ENCODE data around the gene EFCAB12. TPM values are rescaled to one million over a fixed set of nuclear protein-coding genes. Genes with fewer than 3 reads are reported as not detected.

The EFCAB12 gene
- total and polyA plus RNA-seq, 2 of the 4 experiments (the other 2 are of a cell fraction) = under 0.01 to 0.17 TPM

GRCh38 chr3:129365296-129366136 is 62.9 kb downstream of the EFCAB12 start:
- Histone ChIP-seq H3K9me3 (ENCODE audit: control insufficient read depth, insufficient read depth, low read length) (no peaks in the 10 kb centered on the region), H3K79me1 (ENCODE audit: low read depth in 1 of 2, low read length in 2 of 2) (no peaks in the 10 kb centered on the region), H3K4me3 (ENCODE audit: insufficient read depth, low read depth, low read length) (no peak overlapping the region), H2AFZ (replicated peaks; ENCODE audit: low read length, poor library complexity) (no peak overlapping the region), H3K23ac (ENCODE audit: low read depth, low read length) (no peak overlapping the region), H4K20me1 (ENCODE audit: insufficient read depth, low read length) (no peaks in the 10 kb centered on the region; the same call in 1 of the 2 replicates), H3K9ac (ENCODE audit: low read depth, low read length) (no peak overlapping the region), H3K4me2 (ENCODE audit: low read depth, low read length) (no peak overlapping the region), H2AK9ac (replicated peaks; ENCODE audit: low read depth, low read length, poor library complexity) (no peak overlapping the region), H3K9me1 (ENCODE audit: insufficient read depth, low read length) (peaks cover 9% of the 10 kb centered on the region), H2BK120ac (ENCODE audit: low read depth, low read length) (no peak overlapping the region), H2BK5ac (ENCODE audit: low read depth, low read length, poor library complexity, severe bottlenecking) (no peak overlapping the region), H4K8ac (ENCODE audit: low read depth in 2 of 2, low read length in 2 of 2) (no peak overlapping the region), H3K27ac (ENCODE audit: insufficient read depth, low read length) (no peak overlapping the region), H3K18ac (ENCODE audit: low read depth, low read length) (no peak overlapping the region), H3K36me3 (ENCODE audit: control insufficient read depth, insufficient read depth, low read length) (no peaks in the 10 kb centered on the region), H3K56ac (ENCODE audit: extremely low read depth, insufficient read depth, low read length) (no peak overlapping the region), H2BK15ac (ENCODE audit: low read depth, low read length) (no peak overlapping the region), H4K5ac (ENCODE audit: low read depth, low read length) (no peak overlapping the region), H4K91ac (ENCODE audit: insufficient read depth, low read depth, low read length) (no peak overlapping the region), H3K4me1 (ENCODE audit: control insufficient read depth, insufficient read depth, low read length) (no peaks in the 10 kb centered on the region), H3K14ac (replicated peaks; ENCODE audit: low read depth, low read length) (no peak overlapping the region), H3K4ac (ENCODE audit: low read depth, low read length) (no peak overlapping the region), H3K27me3 (ENCODE audit: control insufficient read depth, insufficient read depth, low read length) (peaks cover 19% of the 10 kb centered on the region), H2BK20ac (ENCODE audit: low read depth, low read length) (no peak overlapping the region), H2AK5ac (ENCODE audit: low read depth, low read length) (no peak overlapping the region)
- WGBS, 2 experiments (ENCODE audit: extremely low coverage in 2 of 2, insufficient read length in 1 of 2) = 51% methylated on average over 4 of the region's 13 CpGs; no CpG with 5 or more reads in 1 of the 2 experiments
- CTCF ChIA-PET = no interaction called here
- in situ Hi-C loops (cut with MboI; ENCODE audit: low sequenced_read_pairs) = no loop called here
- intact Hi-C loops (cut with micrococcal nuclease) = no loop called here
- DNase-seq = no peak
- dilution Hi-C loops (cut with HindIII; ENCODE audit: low sequenced_read_pairs, unreplicated experiment) = no loop called here
- no TSS peak for BruUV-seq (replicated peaks)
- peak; percentile 29 for ATAC-seq (ENCODE audit: low read depth)
- POLR2A ChIA-PET (ENCODE audit: unreplicated experiment) = no interaction called here
- TF ChIP-seq MAZ (IDR thresholded peaks at IDR 0.05; ENCODE audit: borderline replicate concordance, low read depth, low read length) (no peak), USF2 (IDR thresholded peaks at IDR 0.05; ENCODE audit: low read depth, low read length) (no peak), RCOR1 (IDR thresholded peaks at IDR 0.05; ENCODE audit: insufficient replicate concordance, low read length) (no peak), SMC3 (IDR thresholded peaks at IDR 0.05; ENCODE audit: low read depth, low read length) (no peak), RFX5 (IDR thresholded peaks at IDR 0.05; ENCODE audit: low read depth, low read length) (no peak), POLR2A (IDR thresholded peaks at IDR 0.05; ENCODE audit: low read depth, low read length) (no peak), CTCF (conservative IDR thresholded peaks at IDR 0.05; ENCODE audit: low read depth, low read length) (no peak), RAD21 (IDR thresholded peaks at IDR 0.05; ENCODE audit: low read length) (no peak), MAFK (IDR thresholded peaks at IDR 0.05; ENCODE audit: low read depth, low read length) (no peak), MXI1 (IDR thresholded peaks at IDR 0.05; ENCODE audit: borderline replicate concordance, low read depth, low read length) (no peak)
